GM18870 (cell line): Measurements from ENCODE around the gene G3BP1.
"Not testable (repeated sequence)": the region's sequence is repeated elsewhere in the genome, so short reads cannot be mapped to it uniquely, and the experiment has no call there.

Experiments
- ATAC-seq: cut with Tn5 transposase; IDR thresholded peaks from one replicate; pipeline ENCODE4 v1.9.1; 2021; ENCODE audit warnings: moderate library complexity; ENCODE audit not compliant: unreplicated experiment

Gene G3BP1

DNA sequence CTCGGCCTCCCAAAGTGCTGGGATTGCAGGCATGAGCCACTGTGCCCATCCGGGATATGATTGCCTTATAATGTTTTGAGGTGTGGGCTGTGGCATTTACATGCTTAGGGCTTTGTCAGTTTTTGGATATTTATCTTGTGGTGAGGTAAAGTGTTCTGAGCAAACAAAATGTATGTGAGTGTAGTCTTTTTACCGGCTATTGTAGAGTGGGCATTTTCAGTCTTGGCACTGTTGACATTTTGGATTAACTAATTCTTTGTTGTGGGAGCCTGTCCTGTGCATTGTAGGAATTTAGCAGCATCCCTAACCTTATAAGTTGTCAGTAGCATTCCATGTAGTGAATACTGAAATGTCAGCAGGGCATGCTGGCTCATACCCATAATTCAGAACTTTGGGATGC lies 21.6 kb downstream of the G3BP1 start:
- no peak for ATAC-seq

DNA sequence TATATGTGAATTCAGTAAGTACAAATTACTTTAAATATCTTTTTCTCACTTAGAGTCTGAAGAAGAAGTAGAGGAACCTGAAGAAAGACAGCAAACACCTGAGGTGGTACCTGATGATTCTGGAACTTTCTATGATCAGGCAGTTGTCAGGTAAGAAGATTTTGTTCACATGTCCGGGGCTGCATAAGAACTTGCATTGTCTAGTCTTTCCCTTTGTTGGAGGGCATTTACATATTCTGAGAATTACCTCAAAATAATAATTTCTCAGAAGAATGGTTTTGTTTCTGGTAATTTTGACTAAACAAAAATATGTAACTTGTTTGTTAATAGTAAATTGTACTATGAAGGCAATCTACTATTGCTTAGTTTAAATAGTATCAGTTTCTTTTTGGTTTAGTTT lies 23.7 kb downstream of the G3BP1 start:
- ATAC-seq, result no peak

DNA sequence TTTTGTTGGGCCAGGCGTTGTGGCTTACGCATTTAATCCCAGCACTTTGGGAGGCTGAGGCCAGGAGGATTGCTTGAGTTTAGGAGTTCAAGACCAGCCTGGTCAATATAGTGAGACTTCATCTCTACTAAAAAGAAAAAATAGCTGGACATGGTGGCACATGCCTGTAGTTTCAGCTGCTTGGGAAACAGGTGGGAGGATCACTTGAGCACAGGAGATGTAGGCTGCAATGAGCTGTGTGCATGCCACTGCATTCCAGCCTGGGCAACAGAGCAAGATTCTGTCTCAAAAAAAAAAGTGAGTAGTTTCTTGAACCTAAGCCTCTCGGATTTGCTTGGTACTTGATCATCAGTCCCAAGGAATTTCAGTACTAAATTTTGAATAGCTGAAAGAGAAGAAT lies 26.9 kb downstream of the G3BP1 start:
- ATAC-seq, result no peak

DNA sequence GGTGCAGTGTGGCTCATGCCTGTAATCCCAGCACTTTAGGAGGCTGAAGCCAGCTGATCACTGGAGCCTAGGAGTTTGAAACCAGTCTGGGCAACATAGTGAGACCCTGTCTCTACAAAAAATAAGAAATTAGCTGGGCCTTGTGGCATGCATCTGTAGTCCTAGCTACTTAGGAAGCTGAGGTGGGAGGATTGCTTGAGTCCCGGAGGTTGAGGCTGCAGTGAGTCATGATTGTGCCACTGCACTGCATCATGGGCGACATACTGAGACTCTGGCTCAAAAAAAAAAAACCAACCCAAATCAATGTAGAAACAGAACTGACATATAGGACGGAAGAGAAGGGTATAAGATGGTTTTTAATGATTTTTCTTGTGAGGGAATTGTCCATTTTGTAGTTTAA lies 27.7 kb downstream of the G3BP1 start:
- no peak for ATAC-seq

DNA sequence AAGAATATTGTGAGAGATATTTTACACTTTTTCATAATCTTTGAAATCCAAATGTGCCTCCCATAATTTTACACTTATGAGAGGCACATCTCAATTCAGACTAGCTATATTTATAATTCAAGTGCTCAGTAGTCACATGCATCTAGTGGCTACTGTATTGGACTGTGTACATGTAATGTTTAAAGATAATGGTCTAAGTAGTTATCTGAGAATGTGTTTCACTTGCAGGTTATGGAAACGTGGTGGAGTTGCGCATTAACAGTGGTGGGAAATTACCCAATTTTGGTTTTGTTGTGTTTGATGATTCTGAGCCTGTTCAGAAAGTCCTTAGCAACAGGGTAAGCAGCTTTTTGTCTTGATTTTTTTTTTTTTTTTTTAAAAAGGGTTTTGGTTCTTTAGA lies 28.8 kb downstream of the G3BP1 start:
- ATAC-seq, result no peak

GRCh38 chr5:151805414-151806223 lies 33.9 kb downstream of the G3BP1 start:
- no peak for ATAC-seq

- ATAC-seq, result no peak
These were observed 36.9 kb downstream of the G3BP1 start for GRCh38 chr5:151808451-151809169.

- no peak for ATAC-seq
These were observed 38.7 kb downstream of the G3BP1 start for GRCh38 chr5:151810449-151810848.

GRCh38 chr5:151810897-151811296 lies 39.1 kb downstream of the G3BP1 start:
- no peak for ATAC-seq

- no peak for ATAC-seq
These were observed 40.0 kb downstream of the G3BP1 start for GRCh38 chr5:151811593-151812321.

GRCh38 chr5:151812757-151813309 lies 41.1 kb downstream of the G3BP1 start:
- no peak for ATAC-seq

DNA sequence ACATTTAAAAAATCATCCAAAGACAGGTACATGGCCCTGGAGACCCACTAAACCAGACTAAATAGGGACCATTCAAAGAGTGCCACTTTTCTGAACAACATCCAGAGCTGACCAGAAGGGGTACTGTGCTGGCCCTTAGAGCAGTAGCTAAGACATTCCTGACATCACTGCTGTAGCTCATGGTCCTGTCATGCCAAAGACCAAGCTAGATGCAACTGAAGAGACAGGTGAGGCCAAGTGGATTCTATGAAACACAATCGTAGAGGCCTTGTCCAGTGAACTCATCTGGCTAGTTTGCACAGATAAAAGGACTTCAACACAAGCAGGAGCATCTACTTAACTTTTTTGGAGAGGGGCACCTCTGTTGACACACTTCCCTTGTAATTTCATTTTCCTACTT lies 43.3 kb downstream of the G3BP1 start:
- no peak for ATAC-seq

DNA sequence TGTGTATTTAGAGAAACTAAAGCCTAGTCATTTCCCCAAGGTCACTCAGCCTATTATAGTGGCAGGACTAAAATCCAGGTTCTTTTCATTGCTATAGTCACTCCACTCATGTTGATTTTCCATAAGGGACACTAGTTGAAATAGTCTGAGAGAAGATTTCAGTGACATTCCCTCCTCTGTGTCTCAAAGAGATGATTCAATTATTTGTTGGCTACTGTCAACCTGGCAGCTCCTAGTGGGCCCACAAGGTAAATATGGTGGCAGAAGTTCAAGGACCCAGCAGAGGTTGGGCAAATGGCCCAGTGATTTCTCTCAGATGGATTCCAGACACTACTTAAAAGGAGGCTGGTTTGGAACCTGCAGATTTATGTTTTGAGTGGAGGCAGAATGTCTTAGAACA lies 48.1 kb downstream of the G3BP1 start:
- ATAC-seq, result no peak

- no peak for ATAC-seq
These were observed 48.5 kb downstream of the G3BP1 start for GRCh38 chr5:151820271-151820670.

GRCh38 chr5:151820903-151821302 lies 49.1 kb downstream of the G3BP1 start:
- no peak for ATAC-seq

DNA sequence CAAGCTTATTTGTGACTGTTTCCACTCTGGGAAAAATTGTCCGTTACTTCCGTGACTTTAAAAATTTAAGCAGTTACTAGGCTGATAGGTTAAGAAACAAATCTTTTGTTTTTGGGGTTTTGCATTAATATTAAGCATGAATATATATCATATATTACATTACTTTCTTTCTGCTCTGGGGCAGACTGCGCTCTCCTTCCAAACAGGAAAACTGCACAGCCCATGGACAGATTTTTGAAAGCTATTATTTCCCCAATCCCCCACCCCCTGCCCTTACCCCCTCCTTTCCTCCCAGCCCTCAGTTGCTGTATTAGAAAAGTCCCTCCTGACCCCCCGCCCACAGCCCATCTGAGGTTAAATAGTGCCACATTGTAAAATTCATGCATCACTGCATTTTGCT lies 50.4 kb downstream of the G3BP1 start:
- no peak for ATAC-seq

- ATAC-seq, result peak; percentile 60
These were observed 53.7 kb downstream of the G3BP1 start for GRCh38 chr5:151825445-151825844.

- no peak for ATAC-seq
These were observed 57.6 kb downstream of the G3BP1 start for GRCh38 chr5:151829370-151829769.

DNA sequence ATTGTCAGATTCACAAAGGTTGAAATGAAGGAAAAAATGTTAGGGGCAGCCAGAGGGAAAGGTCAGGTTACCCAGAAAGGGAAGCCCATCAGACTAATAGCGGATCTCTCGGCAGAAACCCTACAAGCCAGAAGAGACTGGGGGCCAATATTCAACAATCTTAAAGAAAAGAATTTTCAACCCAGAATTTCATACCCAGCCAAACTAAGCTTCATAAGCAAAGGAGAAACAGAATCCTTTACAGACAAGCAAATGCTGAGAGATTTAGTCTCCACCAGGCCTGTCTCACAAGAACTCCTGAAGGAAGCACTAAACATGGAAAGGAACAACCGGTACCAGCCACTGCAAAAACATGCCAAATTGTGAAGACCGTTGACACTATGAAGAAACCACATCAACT lies 61.1 kb downstream of the G3BP1 start:
- not testable (repeated sequence) for ATAC-seq

- no peak for ATAC-seq
These were observed 75.0 kb downstream of the G3BP1 start for GRCh38 chr5:151846765-151847164.

DNA sequence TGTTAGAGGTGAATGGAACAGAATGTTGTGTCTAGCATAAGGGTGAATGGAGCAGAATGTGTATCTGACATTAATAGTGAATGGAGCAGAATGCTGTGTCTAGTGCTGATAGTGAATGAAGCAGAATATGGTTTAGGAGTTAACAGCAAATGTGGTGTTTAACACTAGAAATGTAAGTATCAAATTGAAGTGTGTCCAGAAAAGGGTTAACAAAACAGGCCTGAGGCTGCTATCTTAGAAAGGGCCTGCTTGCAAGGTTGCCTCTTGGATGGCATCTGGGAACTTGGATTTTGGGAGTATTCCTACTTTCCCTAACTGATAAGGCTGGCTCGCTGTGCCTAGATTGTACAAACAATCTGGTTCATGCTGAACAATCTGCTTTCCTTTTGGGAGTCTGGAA lies 76.1 kb downstream of the G3BP1 start:
- no peak for ATAC-seq
